GM12878 (cell line): Measurements from ENCODE around the gene FDX1.

ENCODE experiments used
- MYC ChIP-seq: IDR thresholded peaks from 2 replicates; pipeline ENCODE4 v1.6.1; 2011; ENCODE audit warnings: mild to moderate bottlenecking, low read length, moderate library complexity, inconsistent platforms; ENCODE audit not compliant: insufficient read depth, insufficient replicate concordance, insufficient read length, severe bottlenecking
- RAD21 ChIP-seq: IDR thresholded peaks from 2 replicates; pipeline ENCODE4 v1.6.1; 2011; ENCODE audit warnings: mild to moderate bottlenecking, low read depth, low read length, moderate library complexity; ENCODE audit not compliant: insufficient read depth
- RCOR1 ChIP-seq: conservative IDR thresholded peaks from 2 replicates; pipeline ENCODE4 v1.6.1; 2012; ENCODE audit warnings: low read depth, low read length, improper control_type of control experiment

GRCh38 chr11:110465231-110465630, 35.5 kb downstream of the FDX1 start:
- TF ChIP-seq RAD21 (no peak), MYC (no peak), RCOR1 (no peak)
